Stomach (tissue), 9 donors: ENCODE measurements around the gene ORAI3. TPM values are rescaled to one million over a fixed set of nuclear protein-coding genes. Genes with fewer than 3 reads are reported as not detected.
A peak's percentile ranks its signal among the peaks of the same experiment; 100 is the strongest.

ENCODE experiments used
- DNase-seq, 2 donors: peaks; one replicate each; pipeline versions ENCODE4 v3.0.0 to v3.0.0-alpha.2; 2013 to 2019
- H3K27ac ChIP-seq, 5 donors: fragments of 200-600 bp in 4 of 5; sonication (generic) in 4 of 5; one replicate each; pipeline ENCODE4 v1.5.1; 2013 to 2019; ENCODE audit warnings: mild to moderate bottlenecking in 1 of 5, moderate library complexity in 1 of 5
- H3K27me3 ChIP-seq, 3 donors: fragments of 200-600 bp; sonication (generic); one replicate each; pipeline ENCODE4 v1.5.1; 2017 to 2019; ENCODE audit warnings: mixed run types in 1 of 3
- H3K36me3 ChIP-seq, 4 donors: fragments of 200-600 bp; sonication (generic); 1 replicate in 3 of 4; 2 replicates in 1 of 4; pipeline ENCODE4 v1.5.1; 2016 to 2019
- H3K4me1 ChIP-seq, 4 donors: fragments of 200-600 bp; sonication (generic); one replicate each; pipeline ENCODE4 v1.5.1; 2016 to 2019
- H3K4me3 ChIP-seq, 4 donors: fragments of 200-600 bp; sonication (generic) in 3 of 4; one replicate each; pipeline ENCODE4 v1.5.1; 2016 to 2019; ENCODE audit warnings: mild to moderate bottlenecking in 1 of 4
- H3K9me3 ChIP-seq, 4 donors: fragments of 200-600 bp; sonication (generic); one replicate each; pipeline ENCODE4 v1.5.1; 2016 to 2019
- CTCF ChIP-seq, 7 experiments: fragments of 450-650 bp in 4 of 7; fragments of 200-600 bp in 3 of 7; sonication (generic) in 3 of 7; IDR thresholded peaks; one replicate each; pipeline ENCODE4 v1.5.1; 2016 to 2019; ENCODE audit warnings: antibody characterized with exemption in 7 of 7, control low read depth in 2 of 7, mild to moderate bottlenecking in 1 of 7
- EP300 ChIP-seq: sonication (generic); formaldehyde crosslinking; IDR thresholded peaks from one replicate; pipeline ENCODE4 v1.6.1; 2017; ENCODE audit warnings: antibody characterized with exemption
- POLR2A ChIP-seq, 4 donors: fragments of 450-650 bp; IDR thresholded peaks; one replicate each; pipeline ENCODE4 v1.6.1; 2016; ENCODE audit warnings: antibody characterized with exemption in 4 of 4, control low read depth in 2 of 4, mild to moderate bottlenecking in 1 of 4, moderate library complexity in 1 of 4
- POLR2AphosphoS5 ChIP-seq, 3 donors: sonication (generic); formaldehyde crosslinking; IDR thresholded peaks; one replicate each; pipeline ENCODE4 v1.6.1; 2016; ENCODE audit warnings: antibody characterized with exemption in 3 of 3
- WGBS, 5 donors: extraction: QIAGEN DNeasy Blood & Tissue Kit in 3 of 5; methylation state at CpG; one replicate each; pipeline versions ENCODE4 v1.1.5 to v1.1.7; 2013 to 2018; 5-methylcytosine and 5-hydroxymethylcytosine counted together
- intact Hi-C: fragments of 100-400 bp; cut with DNase I; formaldehyde crosslinking; loops from one replicate; pipeline ENCODE4 v1.15.1; 2023; ENCODE audit warnings: low total_unique reads
- polyA plus RNA-seq, 3 donors: library from polyadenylated mRNA; stranded (reverse); fragments of 200-250 nt; gene quantifications; one replicate each; pipeline ENCODE4 v1.2.3, GENCODE V29; 2013
- total RNA-seq, 5 donors: library from RNA; depleted of rRNA; stranded (reverse); fragments of >200 nt; gene quantifications; one replicate each; pipeline versions ENCODE4 v1.1.0 to v1.2.3, GENCODE V29; 2014 to 2016
- donor health status: healthy with polysubstance abuse.
- donor health status: Bipolar disorder and iron deficiency.
- donor health status: healthy.

ORAI3 gene
- total and polyA plus RNA-seq, 8 donors: 6.7 to 26.0 (median 10.5) TPM; not detected in 1

- H3K27me3 ChIP-seq: no peaks in the 10 kb centered on the region
- peak overlapping the region; percentile 87 to 94 (median 91) for H3K27ac ChIP-seq
- no peaks in the 10 kb centered on the region for H3K9me3 ChIP-seq
- TF ChIP-seq POLR2A (IDR thresholded peaks at IDR 0.05): no peak
- TF ChIP-seq CTCF (IDR thresholded peaks at IDR 0.05): peak in 5 of 7 experiments; percentile 85 to 91 (median 86)
- no peak for TF ChIP-seq EP300
- peak in 1 of 3 donors; percentile 49 for TF ChIP-seq POLR2AphosphoS5 (IDR thresholded peaks at IDR 0.05)
- intact Hi-C loops: no loop called here
- peaks cover 0 to 15% (median 14%) of the 10 kb centered on the region in 4 donors for H3K36me3 ChIP-seq
- peak; percentile 90 to 98 for DNase-seq
- H3K4me1 ChIP-seq: peaks cover 18 to 39% (median 30%) of the 10 kb centered on the region in 4 donors
- 0 to 1% (median 0%) methylated on average over 37 of the region's 37 CpGs for WGBS, 5 donors
- H3K4me3 ChIP-seq: peak overlapping the region; percentile 63 to 85 (median 74)
Measured at GRCh38 chr16:30921748-30922419, 27.0 kb upstream of the ORAI3 start.

- 0% methylated on average over 32 to 42 of the region's 42 CpGs for WGBS, 5 donors
- Histone ChIP-seq H3K4me1 (peaks cover 18 to 44% (median 33%) of the 10 kb centered on the region in 4 donors), H3K4me3 (peak overlapping the region; percentile 63 to 85 (median 74)), H3K36me3 (peaks cover 0 to 21% (median 20%) of the 10 kb centered on the region in 4 donors), H3K9me3 (no peaks in the 10 kb centered on the region), H3K27ac (peak overlapping the region; percentile 90 to 94 (median 91)), H3K27me3 (no peaks in the 10 kb centered on the region)
- no peak for TF ChIP-seq POLR2A (IDR thresholded peaks at IDR 0.05)
- TF ChIP-seq EP300: no peak
- TF ChIP-seq POLR2AphosphoS5 (IDR thresholded peaks at IDR 0.05): peak; percentile 59 to 84 (median 61)
- peak in 1 of 7 experiments; percentile 7 for TF ChIP-seq CTCF (IDR thresholded peaks at IDR 0.05)
- DNase-seq: peak; percentile 100
- intact Hi-C loops: no loop called here
Measured at GRCh38 chr16:30922420-30922959, 26.4 kb upstream of the ORAI3 start.

GRCh38 chr16:30922960-30923535 is 25.8 kb upstream of the ORAI3 start:
- Histone ChIP-seq H3K27ac (peak overlapping the region; percentile 90 to 94 (median 91)), H3K27me3 (no peaks in the 10 kb centered on the region), H3K4me3 (peak overlapping the region; percentile 63 to 85 (median 74)), H3K36me3 (peaks cover 0 to 27% (median 24%) of the 10 kb centered on the region in 4 donors), H3K9me3 (no peaks in the 10 kb centered on the region), H3K4me1 (peaks cover 18 to 49% (median 36%) of the 10 kb centered on the region in 4 donors)
- WGBS, 5 donors: 0 to 1% (median 0%) methylated on average over 24 to 33 of the region's 33 CpGs
- TF ChIP-seq POLR2A (IDR thresholded peaks at IDR 0.05): no peak
- no peak for TF ChIP-seq CTCF (IDR thresholded peaks at IDR 0.05)
- TF ChIP-seq POLR2AphosphoS5 (IDR thresholded peaks at IDR 0.05): peak; percentile 59 to 81 (median 79)
- no peak for TF ChIP-seq EP300
- DNase-seq: peak; percentile 99 to 100
- intact Hi-C loops: no loop called here

- H3K36me3 ChIP-seq: peaks cover 0 to 32% (median 30%) of the 10 kb centered on the region in 4 donors
- WGBS, 5 donors: 0 to 1% (median 0%) methylated on average over 12 to 31 of the region's 31 CpGs
Measured at GRCh38 chr16:30923554-30924075, 25.3 kb upstream of the ORAI3 start, which contains the start of gene FBXL19. TSS of gene FBXL19 (plus strand) at chr16:30923572. CDS start at chr16:30925755, 2,183 bp downstream.

More at GRCh38 chr16:30923554-30924075, 25.3 kb upstream of the ORAI3 start, which contains the start of gene FBXL19:
- no peak for TF ChIP-seq CTCF (IDR thresholded peaks at IDR 0.05)
- no peak for TF ChIP-seq EP300
- no peak for TF ChIP-seq POLR2A (IDR thresholded peaks at IDR 0.05)
- TF ChIP-seq POLR2AphosphoS5 (IDR thresholded peaks at IDR 0.05): no peak
- Histone ChIP-seq H3K9me3 (no peaks in the 10 kb centered on the region), H3K27me3 (no peaks in the 10 kb centered on the region), H3K4me1 (peaks cover 18 to 52% (median 37%) of the 10 kb centered on the region in 4 donors), H3K27ac (peak within 1 kb of the TSS; percentile 90 to 94 (median 91)), H3K4me3 (peak within 1 kb of the TSS; percentile 63 to 85 (median 74))
- DNase-seq: peak in 1 of 2 donors; percentile 82
- intact Hi-C loops: no loop called here
